Right renal cortex interstitium (tissue), 3 donors: Measurements from ENCODE around the gene TEX2. TPM values are rescaled to one million over a fixed set of nuclear protein-coding genes. Genes with fewer than 3 reads are reported as not detected.
A peak's percentile ranks its signal among the peaks of the same experiment; 100 is the strongest.

Source experiments
- DNase-seq, 3 donors: peaks; one replicate each; pipeline ENCODE4 v3.0.0-alpha.2; 2013; ENCODE audit warnings: low read depth in 3 of 3, low spot score in 2 of 3
- polyA plus RNA-seq, 3 donors: library from polyadenylated mRNA; unstranded; fragments of 120-200 nt; gene quantifications; one replicate each; pipeline ENCODE4 v1.2.1, GENCODE V29; 2013; ENCODE audit not compliant: insufficient read length in 3 of 3

TEX2 gene
- polyA plus RNA-seq, 3 donors, result 26.0 to 26.9 (median 26.2) TPM

DNA sequence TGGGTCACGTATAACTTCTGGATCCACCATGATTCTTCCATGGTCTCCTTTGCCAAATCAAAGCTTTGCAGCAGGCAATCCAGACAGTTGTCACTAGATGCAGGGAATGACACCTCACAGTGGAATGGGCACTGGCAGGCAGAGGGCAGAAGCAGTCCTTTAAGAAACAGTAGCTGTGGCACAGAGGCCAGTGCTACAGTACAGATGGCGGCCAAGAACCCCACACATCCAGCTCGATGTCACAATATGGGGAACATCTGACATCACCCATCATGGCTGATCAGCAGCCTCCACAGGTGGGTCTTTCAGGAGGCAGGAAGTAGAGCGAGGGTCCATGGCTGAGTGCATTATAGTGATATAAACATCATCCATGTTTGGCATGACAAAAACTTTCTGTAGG lies 114.4 kb downstream of the TEX2 start:
- DNase-seq, result no peak

DNA sequence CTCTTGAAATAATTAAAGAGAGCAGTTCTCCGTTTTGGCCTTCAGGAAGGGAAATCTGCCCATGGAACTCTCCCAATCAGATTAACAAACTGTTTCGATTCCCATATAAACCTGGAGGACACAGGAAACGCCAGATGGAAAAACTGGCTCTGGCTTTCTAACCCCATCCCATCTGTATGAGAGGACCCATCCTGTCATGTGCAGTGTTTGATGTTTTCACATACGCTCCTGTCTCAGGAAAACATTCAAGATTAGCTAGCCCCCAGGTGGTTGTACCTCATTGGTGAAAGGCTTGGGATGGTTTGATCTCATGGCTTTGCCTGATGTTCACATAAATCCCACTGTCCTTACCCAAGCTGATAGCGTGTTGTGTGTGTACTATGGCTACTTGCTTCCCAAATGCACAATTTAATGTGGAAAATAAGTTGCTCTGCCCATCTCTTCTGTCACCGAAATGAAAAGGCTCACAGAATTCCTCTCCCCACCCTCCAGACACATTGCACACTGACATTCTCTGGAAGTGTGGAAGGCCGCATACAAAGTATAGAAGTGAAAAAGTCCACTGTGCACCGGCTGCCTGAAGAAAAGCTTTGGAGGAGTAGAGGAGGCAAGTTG lies 114.9 kb downstream of the TEX2 start:
- no peak for DNase-seq

DNA sequence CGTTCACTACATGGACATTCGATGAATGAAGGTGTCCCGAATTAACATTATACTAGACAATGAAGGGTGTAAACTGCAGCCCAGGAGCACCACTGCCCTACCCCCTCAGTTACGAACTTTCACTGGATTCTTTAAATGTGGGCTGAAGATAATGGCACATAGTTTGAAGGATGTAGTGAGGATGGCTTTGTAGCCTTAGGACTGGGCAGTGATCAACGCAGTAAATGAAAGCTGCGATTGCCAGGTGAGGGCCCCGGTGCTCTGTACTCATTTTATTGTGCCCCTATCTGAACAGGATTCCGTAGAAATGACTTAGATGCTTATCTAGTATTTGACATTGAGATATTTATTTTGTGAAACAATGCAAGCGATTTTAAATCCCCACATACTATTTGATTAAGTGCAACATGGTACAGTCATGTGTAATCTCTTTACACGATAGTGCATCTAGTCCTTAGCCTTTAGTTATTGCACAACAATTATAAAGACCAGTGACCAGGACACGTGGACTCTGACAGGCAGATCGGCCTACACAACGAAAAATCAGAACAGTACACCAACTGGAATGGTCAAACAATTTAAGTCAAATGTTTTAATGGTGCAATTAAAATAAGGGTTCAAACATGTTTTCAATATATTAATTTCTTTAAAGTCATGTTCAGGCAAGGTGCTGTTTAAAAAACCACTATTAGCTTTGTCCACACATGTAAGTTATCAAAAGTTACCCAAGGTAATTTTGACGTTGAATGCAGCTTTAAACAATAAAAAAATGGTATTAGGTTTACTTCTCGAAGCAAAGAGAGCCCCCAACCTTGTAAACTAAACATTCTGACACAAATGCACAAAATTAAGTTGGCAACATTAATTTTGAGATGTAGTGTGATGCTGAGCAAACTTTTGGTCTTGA lies 115.7 kb downstream of the TEX2 start:
- DNase-seq, result no peak

DNA sequence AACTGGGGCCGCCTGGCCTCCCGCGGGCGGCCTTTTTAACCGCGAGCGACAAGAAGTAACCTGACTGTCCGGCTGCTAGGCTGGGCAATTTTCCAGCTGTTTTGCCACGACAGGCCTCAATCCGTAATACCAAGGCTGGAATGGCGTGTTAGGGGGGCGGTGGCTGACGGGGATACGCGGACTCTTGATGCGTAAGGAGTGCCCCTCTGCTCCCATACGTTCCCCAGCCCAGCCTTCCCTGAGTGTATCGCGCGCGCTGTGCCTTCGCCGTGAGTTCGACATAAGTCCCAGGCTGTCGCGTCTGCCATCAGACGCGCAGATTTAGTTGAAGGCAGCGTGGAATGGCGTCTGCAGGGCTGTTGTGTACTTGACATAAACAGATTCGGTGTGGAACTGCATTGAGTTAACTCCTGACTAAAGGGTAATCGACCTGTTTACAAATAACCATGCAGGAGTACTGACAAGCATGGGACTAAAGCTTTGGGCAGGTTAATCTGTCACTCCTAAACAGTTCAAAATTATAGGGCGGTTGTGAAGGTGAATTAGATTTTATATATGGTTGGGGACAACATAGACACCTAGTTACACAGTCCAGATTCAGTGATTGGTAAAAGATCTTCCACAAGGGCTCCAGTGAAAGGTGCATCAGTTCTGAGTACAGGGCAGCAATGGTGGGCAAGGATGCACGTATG lies 116.5 kb downstream of the TEX2 start:
- no peak for DNase-seq

DNA sequence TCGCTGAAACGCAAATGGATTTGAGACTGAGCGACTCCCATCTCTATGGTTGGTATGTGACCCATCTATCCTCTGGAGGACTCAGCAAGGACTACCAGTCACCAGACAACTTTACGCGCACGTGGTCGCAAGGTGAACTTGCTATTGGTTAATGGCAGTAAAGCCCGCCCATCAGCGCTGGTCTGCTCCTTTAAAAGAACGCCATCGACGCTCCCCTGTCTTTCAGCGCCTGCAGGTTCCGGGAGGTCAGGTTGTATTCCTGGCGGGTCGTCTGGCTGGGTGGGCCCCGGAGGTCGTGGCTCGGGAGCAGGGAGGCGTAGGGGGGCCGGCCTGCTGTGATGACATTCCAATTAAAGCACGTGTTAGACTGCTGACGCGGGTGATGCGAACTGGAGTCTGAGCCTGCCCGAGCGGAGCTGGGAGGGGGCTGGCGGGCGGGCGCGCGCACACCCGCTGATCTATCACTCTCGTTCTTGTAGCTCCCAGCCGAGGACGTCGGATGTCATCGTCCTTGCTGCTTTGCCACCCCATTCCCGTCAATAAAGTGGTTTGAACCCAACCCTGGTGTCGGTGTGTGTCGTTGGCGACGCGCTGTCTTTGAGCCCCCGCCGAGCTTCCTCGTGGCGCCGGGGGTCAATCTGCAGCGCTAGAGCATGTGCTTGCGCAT lies 117.2 kb downstream of the TEX2 start:
- DNase-seq, result peak; percentile 96 to 98 (median 96)

DNA sequence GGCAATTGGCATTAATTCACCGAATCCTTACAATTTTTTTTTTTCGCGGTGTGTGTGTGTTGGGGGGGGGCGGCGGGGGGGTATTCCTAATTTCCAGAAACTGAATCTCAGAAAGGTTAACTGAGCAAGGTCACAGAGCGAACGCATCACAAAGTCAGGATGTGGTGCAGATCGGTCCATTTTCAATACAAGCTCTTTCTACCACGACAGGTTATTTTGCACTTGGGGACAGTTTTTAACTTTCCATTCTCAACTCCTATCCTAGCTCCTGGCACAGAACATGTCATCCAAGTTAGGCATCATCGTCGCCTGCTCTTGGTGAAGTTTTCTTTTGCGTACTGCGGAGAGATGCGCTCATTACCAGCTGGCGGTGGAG lies 117.7 kb downstream of the TEX2 start:
- no peak for DNase-seq

DNA sequence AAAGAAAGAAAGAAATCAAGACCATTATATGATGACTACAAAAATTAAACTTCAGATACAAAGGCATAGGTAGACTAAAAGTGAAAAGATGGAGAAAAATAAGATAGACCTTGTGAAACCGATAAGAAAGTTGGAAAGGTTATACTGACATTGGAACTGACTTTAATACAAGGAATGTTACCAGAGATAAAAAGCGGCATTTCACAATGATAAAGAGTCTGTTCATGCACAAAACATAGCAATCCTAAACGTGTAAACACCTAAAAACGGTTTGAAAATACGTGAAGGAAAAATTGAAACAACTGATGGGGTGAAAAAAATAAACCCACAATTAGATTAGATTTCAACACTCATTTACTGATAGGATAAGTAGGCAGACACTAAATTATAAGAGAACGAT lies 123.5 kb downstream of the TEX2 start:
- DNase-seq, result no peak

DNA sequence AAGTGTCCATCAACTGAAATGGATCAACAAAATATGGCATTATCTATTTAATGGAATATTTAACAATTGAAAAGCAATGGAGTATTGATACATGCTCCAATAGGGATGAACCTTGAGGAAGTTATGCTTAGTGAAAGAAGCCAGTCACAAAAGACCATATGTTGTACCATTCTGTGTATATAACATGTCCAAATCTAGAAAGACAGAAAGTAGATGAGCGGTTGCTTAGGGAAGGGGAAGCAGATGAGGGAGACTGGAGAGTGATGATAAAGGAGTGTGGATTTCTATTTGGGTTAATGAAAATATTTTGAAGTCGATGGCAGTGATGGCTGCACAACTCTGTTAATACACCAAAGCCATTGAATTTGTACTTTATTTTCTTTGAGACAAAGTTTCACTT lies 124.6 kb downstream of the TEX2 start:
- no peak for DNase-seq

DNA sequence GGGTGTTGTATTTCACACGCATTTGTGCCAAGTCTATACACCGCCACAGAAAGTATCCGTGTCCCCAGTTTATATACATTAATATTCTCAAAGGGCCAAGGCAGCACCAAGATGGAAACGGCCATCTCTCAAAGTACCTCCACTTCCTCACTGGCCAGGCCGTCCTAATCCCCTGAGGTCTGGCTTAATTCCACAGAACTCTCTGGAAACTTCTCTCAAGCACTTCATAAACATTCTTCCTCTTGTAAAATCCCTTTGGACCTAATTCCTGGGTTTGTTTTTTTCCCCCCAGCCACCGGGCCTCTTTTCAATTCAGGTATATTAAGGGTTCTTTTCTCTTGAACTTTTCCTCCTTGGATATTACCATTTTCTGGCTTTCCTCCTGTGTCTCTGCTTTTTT lies 128.1 kb downstream of the TEX2 start:
- DNase-seq, result no peak

DNA sequence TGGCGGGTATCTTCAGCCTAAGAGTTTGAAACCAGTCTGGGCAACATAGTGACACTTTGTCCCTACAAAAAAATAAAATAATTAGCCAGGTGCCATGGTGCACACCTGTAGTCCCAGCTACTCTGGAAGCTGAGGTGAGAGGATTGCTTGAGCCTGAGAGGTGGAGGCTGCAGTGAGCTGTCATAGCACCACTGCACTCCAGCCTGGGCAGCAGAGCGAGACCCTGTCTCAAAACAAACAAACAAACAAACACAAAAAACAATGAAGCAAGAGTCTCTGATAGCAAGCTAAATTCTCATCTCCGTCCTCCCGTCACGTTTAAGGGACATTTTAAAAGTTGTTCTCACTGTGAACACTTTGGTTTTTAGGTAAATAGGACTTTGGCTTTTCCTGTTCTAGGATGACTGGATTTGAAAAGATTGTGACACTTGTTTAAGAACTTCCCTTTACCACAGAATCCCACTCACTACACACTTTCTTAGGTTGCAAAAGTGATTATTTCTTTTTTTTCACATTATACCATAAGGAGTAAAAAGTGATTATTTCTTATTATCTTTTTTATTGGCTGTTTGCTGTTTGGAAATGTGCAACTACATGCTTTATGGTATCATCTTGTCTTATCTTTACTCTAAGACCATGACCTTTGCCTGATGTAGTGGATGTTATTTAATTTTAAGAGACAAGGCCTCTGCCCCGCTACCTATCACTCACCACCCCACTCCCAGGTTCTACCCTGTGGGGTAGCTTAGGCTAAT lies 128.7 kb downstream of the TEX2 start:
- DNase-seq, result no peak

DNA sequence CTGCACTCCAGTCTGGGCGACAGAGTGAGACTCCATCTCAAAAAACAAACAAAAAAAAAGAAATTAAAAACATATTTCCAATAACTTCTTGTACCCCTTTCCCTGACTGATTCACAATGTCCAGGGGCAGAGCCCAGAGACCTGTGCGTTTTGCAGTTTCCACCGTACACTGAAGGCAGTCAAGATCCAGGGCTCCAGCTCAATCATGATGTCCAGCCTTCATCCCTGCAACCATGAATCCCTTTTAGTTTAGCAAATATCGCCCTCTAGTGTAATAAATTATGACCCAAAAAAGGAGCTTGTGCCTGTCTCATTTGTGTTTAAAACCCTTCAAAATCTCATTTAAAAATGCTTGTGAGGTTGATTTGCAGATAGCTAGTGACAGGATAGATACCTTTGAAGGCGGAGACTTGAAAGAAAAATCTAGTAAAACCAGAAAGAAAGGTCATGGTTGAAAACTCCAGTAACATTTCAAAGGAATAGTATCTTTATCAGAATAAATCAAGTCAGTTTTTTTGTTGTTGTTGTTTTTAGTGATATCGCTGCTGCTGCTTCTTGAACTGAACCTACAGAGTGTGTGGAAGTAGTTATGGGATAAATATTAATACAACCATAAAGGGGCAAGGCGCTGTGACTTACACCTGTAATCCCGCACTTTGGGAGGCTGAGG lies 129.4 kb downstream of the TEX2 start:
- no peak for DNase-seq

DNA sequence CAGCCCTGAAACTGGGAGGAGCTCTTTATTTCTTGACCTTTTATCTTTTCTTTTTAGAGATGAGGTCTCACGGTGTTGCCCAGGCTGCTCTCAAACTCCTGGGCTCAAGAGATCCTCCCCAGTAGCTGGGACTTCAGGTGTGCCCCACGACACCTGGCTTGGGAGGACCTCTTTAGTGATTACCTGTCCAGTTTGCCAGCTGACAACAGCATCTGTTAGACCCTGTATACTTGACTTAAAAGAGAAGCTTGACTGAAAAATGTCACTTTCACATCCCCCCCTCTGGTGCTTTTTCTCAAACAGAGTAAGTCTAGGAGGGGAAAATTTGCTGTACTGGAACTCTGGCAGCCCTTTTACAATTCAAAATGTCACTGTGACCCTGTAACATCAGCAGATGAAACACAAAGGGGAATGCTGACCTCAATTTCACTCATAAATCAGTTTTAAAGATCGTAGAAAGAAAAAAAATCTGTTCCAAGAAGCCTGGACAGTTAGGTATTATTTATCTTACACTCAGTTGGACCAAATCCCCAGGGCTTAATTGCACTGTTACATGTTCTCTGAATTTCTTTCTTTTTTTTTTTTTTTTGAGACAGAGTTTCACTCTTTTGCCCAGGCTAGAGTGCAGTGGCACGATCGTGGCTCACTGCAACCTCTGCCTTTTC lies 131.3 kb downstream of the TEX2 start:
- DNase-seq, result no peak

DNA sequence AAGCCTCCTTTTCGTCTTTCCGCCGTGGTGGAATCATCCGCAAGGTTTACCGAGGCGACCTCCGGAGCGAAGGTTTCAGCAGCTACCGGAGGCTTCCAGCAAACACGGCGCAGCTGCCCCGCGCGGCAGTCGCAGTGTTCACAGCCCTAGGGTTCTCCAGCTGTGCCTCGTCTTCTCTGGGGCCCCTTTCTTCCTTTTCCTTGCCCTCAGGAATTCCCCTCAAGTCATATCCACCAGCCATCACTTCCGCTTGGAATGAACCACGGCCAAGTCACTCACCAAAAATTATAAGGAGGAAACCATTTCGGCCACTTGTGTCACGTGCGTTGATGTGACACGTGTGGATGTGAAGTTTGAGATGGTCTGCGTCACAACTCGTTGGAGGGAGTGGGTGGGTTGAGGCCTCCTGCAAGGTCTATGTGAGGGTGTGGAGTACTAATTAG lies 132.5 kb downstream of the TEX2 start:
- no peak for DNase-seq

DNA sequence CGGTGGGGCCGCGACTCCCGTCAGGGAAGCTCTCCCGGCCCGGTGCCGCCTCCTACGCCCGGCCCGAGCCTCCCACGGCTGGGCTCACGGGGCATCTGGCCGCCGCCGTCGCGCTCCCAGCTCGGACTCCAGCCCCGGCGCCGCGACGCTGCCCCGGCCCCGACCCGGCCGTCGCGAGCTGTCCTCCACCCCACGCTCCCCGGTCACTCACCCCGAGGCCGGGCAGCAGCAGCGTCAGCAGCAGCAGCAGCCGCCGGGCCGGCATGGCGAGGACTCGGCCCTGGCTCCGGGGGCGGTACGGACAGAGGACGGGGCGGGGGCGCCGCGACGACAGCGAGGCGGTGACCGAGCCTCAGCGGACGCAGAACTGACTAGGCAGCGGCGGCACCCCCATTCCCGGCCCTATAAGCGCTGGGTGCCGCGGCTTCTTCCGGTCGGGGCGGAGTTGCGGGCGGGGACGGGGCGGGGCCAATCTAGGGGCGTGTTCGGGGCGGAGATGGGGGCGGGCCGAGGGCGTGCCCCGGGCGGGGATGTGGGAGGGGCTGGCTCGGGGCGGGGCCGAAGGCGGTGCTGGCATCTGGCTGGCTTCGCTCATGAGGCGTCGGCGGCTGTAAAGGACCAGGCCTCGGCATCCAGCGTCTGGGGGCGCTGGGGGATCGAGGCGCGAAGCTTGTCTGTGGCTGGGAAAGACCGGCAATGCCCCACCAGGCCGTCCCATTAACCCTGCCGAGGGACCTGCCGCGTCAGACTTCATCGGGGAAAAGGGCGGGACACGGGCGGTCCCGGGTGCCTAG lies 133.1 kb downstream of the TEX2 start, which contains the start of gene ERN1:
ERN1 (minus strand) TSS at position 380 of the 794 bp plus-strand sequence; CDS start at position 265, 115 bp downstream.
- no peak for DNase-seq

DNA sequence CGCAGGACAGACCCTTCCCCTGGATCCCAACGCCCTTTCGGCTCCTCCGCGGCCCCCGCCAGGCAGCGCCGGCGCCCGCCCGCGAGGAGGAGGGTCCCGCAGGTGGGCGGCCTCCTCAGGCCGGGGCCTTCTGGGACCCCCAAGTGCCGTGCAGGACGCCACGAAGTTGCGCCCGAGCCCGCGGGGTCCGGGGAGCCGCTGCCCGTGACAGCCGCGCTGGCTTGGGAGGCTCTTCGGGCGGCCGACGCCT lies 133.6 kb downstream of the TEX2 start:
- DNase-seq, result no peak

DNA sequence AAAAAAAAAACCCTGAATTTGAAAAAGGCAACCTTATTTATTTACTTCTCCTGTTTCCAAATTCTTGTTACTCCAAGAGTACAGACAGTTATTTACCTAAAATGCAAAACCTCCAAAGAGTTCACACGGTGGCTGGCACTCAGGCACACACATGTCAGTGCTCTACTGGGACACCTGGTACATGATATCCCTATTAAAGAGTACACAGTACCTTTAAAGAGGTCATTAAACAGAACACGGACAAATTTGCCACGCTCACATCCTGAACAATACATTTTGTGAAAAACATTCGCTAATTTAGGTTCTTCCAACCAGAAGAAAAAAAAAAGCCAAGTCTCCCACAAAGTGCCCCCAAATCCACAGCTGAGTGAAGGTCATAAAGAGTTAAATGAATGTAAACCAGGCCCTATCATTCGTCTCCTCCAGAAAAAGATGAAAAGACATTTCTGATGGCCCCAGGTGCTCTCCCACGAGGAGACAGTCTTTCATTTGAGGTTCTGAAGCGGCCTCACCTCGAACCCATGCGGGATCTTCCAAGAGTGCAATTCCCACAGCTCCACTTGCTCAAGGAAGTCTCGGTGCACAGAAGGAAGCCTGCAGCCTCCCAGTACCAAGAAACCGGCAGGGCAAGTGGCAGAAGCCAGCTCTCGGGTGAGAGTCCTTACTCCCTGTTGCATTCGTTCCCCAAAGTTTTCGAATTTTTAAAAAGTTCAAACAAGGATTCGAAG lies 134.1 kb downstream of the TEX2 start:
- DNase-seq, result no peak

DNA sequence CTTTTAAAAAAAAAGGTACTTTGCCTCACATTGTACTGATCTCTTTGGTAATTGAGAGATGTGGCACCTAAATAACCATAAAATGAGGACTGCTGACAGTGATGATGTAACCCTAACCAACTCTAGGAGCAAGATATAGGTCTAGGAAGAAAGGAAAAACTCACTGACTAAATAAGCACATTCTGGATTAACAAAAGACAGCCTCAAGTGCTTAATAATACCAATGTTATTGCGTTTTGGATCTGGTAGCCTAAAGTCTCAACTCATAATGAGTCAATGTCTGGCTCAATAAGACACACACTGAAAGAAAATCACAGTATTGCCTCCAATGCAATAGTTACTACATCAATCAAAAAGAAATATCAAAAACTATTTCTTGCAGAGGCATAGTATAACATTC lies 136.1 kb downstream of the TEX2 start:
- no peak for DNase-seq

DNA sequence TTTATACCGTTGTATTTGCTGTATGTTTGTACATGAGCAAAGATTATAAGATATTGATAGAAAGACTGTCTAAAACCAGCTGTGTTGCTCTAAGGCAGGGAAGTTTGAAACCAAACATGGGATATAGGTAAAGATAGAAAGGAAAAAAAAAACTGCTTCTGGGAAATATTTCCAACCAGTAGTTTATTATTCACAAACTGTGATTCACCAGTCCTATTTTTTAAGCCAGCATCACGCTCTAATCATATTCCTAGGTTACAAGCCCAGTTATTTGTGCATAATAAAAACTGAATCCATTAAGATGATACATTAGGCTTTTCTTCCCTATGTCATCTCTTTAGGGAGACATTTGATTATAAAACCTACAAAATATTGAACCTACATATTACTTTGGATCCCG lies 137.1 kb downstream of the TEX2 start:
- no peak for DNase-seq
